Peyer's patch (tissue), 4 donors: ENCODE results near the gene PAFAH1B2. TPM values are rescaled to one million over a fixed set of nuclear protein-coding genes. Genes with fewer than 3 reads are reported as not detected.
A peak's percentile ranks its signal among the peaks of the same experiment; 100 is the strongest.
"Not testable (repeated sequence)": the region's sequence is repeated elsewhere in the genome, so short reads cannot be mapped to it uniquely, and the experiment has no call there.

Source experiments
- DNase-seq, 3 donors: peaks; one replicate each; pipeline ENCODE4 v3.0.0-alpha.2; 2017 to 2019
- H3K27ac ChIP-seq, 4 donors: fragments of 200-600 bp; sonication (generic); one replicate each; pipeline ENCODE4 v1.5.1; 2016 to 2019
- H3K27me3 ChIP-seq, 2 donors: fragments of 200-600 bp; sonication (generic); one replicate each; pipeline ENCODE4 v1.5.1; 2019
- H3K36me3 ChIP-seq, 3 donors: fragments of 200-600 bp; sonication (generic); one replicate each; pipeline ENCODE4 v1.5.1; 2016 to 2019
- H3K4me1 ChIP-seq, 4 donors: fragments of 200-600 bp; sonication (generic); one replicate each; pipeline ENCODE4 v1.5.1; 2016 to 2019
- H3K4me3 ChIP-seq, 4 donors: fragments of 200-600 bp; sonication (generic); 1 replicate in 3 of 4; 2 replicates in 1 of 4; pipeline ENCODE4 v1.5.1; 2016 to 2019; ENCODE audit warnings: mild to moderate bottlenecking in 1 of 4
- H3K9me3 ChIP-seq, 4 donors: fragments of 200-600 bp; sonication (generic); one replicate each; pipeline ENCODE4 v1.5.1; 2016 to 2019; ENCODE audit warnings: mild to moderate bottlenecking in 1 of 4
- CTCF ChIP-seq, 6 experiments: fragments of 450-650 bp in 4 of 6; fragments of 200-600 bp in 2 of 6; sonication (generic) in 1 of 6; IDR thresholded peaks; one replicate each; pipeline ENCODE4 v1.5.1; 2017 to 2019; ENCODE audit warnings: antibody characterized with exemption in 6 of 6, mild to moderate bottlenecking in 3 of 6, moderate library complexity in 1 of 6
- POLR2A ChIP-seq, 2 donors: fragments of 450-650 bp; IDR thresholded peaks; one replicate each; pipeline ENCODE4 v1.5.1; 2017; ENCODE audit warnings: antibody characterized with exemption in 2 of 2, mild to moderate bottlenecking in 2 of 2, moderate library complexity in 2 of 2
- total RNA-seq, 4 donors: library from RNA; depleted of rRNA; stranded (reverse); fragments of >200 nt; gene quantifications; one replicate each; pipeline ENCODE4 v1.1.0, GENCODE V29; 2016

PAFAH1B2 gene
- total RNA-seq, 4 donors from 2014 or later, result 45.4 to 96.2 (median 66.9) TPM

GRCh38 chr11:117134431-117134830 is 9.7 kb upstream of the PAFAH1B2 start:
- no peak overlapping the region for H3K4me3 ChIP-seq
- no peaks in the 10 kb centered on the region for H3K9me3 ChIP-seq
- H3K36me3 ChIP-seq, result no peaks in the 10 kb centered on the region
- H3K4me1 ChIP-seq, result no peaks in the 10 kb centered on the region
- H3K27ac ChIP-seq, result no peak overlapping the region
- no peak for DNase-seq
- TF ChIP-seq POLR2A (IDR thresholded peaks at IDR 0.05), result no peak
- TF ChIP-seq CTCF (IDR thresholded peaks at IDR 0.05), result no peak
- H3K27me3 ChIP-seq, result no peaks in the 10 kb centered on the region

GRCh38 chr11:117134979-117135378 is 9.1 kb upstream of the PAFAH1B2 start:
- not testable (repeated sequence) for H3K27ac ChIP-seq, DNase-seq, H3K4me3 ChIP-seq, H3K9me3 ChIP-seq, H3K27me3 ChIP-seq, H3K36me3 ChIP-seq, H3K4me1 ChIP-seq

GRCh38 chr11:117137223-117138086 is 6.6 kb upstream of the PAFAH1B2 start:
- H3K27ac ChIP-seq, result not testable (repeated sequence)

GRCh38 chr11:117143390-117143789 is 697 bp upstream of the PAFAH1B2 start:
- H3K4me1 ChIP-seq, result peaks cover 0 to 28% (median 6%) of the 10 kb centered on the region in 4 donors
- TF ChIP-seq CTCF (IDR thresholded peaks at IDR 0.05), result no peak
- no peak for TF ChIP-seq POLR2A (IDR thresholded peaks at IDR 0.05)
- peak overlapping the region; percentile 91 to 93 (median 91) for H3K4me3 ChIP-seq

More at GRCh38 chr11:117137223-117138086, 6.6 kb upstream of the PAFAH1B2 start:
- H3K4me3 ChIP-seq, H3K4me1 ChIP-seq, DNase-seq, H3K9me3 ChIP-seq, H3K36me3 ChIP-seq, H3K27me3 ChIP-seq: not testable (repeated sequence)

GRCh38 chr11:117144477-117145392 is 648 bp downstream of the PAFAH1B2 start:
- H3K4me3 ChIP-seq, result peak overlapping the region; percentile 91 to 93 (median 91)
- DNase-seq, result peak; percentile 55 to 69 (median 61)
- H3K4me1 ChIP-seq, result peaks cover 0 to 33% (median 6%) of the 10 kb centered on the region in 4 donors
- peaks cover 0 to 17% (median 0%) of the 10 kb centered on the region in 3 donors for H3K36me3 ChIP-seq
- no peaks in the 10 kb centered on the region for H3K27me3 ChIP-seq
- TF ChIP-seq CTCF (IDR thresholded peaks at IDR 0.05), result no peak
- no peak for TF ChIP-seq POLR2A (IDR thresholded peaks at IDR 0.05)
- H3K9me3 ChIP-seq, result no peaks in the 10 kb centered on the region
- H3K27ac ChIP-seq, result peak overlapping the region; percentile 86 to 97 (median 93)

More at GRCh38 chr11:117143390-117143789, 697 bp upstream of the PAFAH1B2 start:
- Histone ChIP-seq H3K9me3 (no peaks in the 10 kb centered on the region), H3K27me3 (no peaks in the 10 kb centered on the region), H3K27ac (peak overlapping the region; percentile 86 to 97 (median 93)), H3K36me3 (peaks cover 0 to 13% (median 0%) of the 10 kb centered on the region in 3 donors)
- peak in 2 of 3 donors; percentile 50 to 67 for DNase-seq

GRCh38 chr11:117145393-117145761 is 1.3 kb downstream of the PAFAH1B2 start:
- Histone ChIP-seq H3K4me1 (peaks cover 0 to 37% (median 6%) of the 10 kb centered on the region in 4 donors), H3K4me3 (peak overlapping the region; percentile 91 to 93 (median 91)), H3K27me3 (no peaks in the 10 kb centered on the region), H3K9me3 (no peaks in the 10 kb centered on the region), H3K27ac (peak overlapping the region; percentile 86 to 97 (median 93)), H3K36me3 (peaks cover 0 to 17% (median 0%) of the 10 kb centered on the region in 3 donors)
- TF ChIP-seq CTCF (IDR thresholded peaks at IDR 0.05) (no peak), POLR2A (IDR thresholded peaks at IDR 0.05) (no peak)
- no peak for DNase-seq
